BJ (cell line): ENCODE data around the gene PRR4. TPM values are rescaled to one million over a fixed set of nuclear protein-coding genes. Genes with fewer than 3 reads are reported as not detected.

Experiments used
- CTCF ChIA-PET: fragments of 350-600 bp; formaldehyde crosslinking; extraction: SDS; loops from one replicate; lab custom pipeline; 2021; ENCODE audit warnings: antibody characterized with exemption, inconsistent platforms; lab: Yijun Ruan, JAX
- POLR2A ChIA-PET: fragments of 300-600 bp; sonication (Branson Sonifier 250); formaldehyde crosslinking; extraction: SDS; loops from one replicate; lab custom pipeline; 2021; ENCODE audit warnings: antibody characterized with exemption; lab: Charles Lee
- DNase-seq: peaks from one replicate; pipeline ENCODE4 v3.0.0-alpha.2; 2011; ENCODE audit warnings: low read depth
- H3K27me3 ChIP-seq: 2 replicates; pipeline ENCODE4 v1.6.0; 2011; ENCODE audit warnings: low read length; ENCODE audit not compliant: control insufficient read depth, insufficient read depth
- H3K36me3 ChIP-seq: 2 replicates; pipeline ENCODE4 v1.5.1; 2011; ENCODE audit warnings: low read length; ENCODE audit not compliant: control insufficient read depth, insufficient read depth
- H3K4me3 ChIP-seq: 2 replicates; pipeline ENCODE4 v1.5.1; 2011; ENCODE audit warnings: low read depth, mild to moderate bottlenecking, control low read depth, low read length
- CTCF ChIP-seq: IDR thresholded peaks from 2 replicates; pipeline ENCODE4 v1.5.1; 2011; ENCODE audit warnings: low read depth, mild to moderate bottlenecking, control low read depth, inconsistent platforms, low read length, moderate library complexity; ENCODE audit not compliant: insufficient read depth
- polyA minus RNA-seq: library from RNA; depleted of rRNA, polyadenylated mRNA; stranded (reverse); fragments of >200 nt; gene quantifications from 2 replicates; pipeline ENCODE4 v1.2.3, GENCODE V29; 2011; rRNA and poly(A)+ RNA removed
- polyA plus RNA-seq: library from polyadenylated mRNA; depleted of rRNA; stranded (reverse); fragments of >200 nt; gene quantifications from 2 replicates; pipeline ENCODE4 v1.2.3, GENCODE V29; 2011; rRNA removed

The PRR4 gene, protein sequence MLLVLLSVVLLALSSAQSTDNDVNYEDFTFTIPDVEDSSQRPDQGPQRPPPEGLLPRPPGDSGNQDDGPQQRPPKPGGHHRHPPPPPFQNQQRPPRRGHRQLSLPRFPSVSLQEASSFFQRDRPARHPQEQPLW
- polyA plus RNA-seq (2.6 and 4.2 TPM in 2 replicates), polyA minus RNA-seq (4.9 and 6.4 TPM in 2 replicates)

GRCh38 chr12:10849425-10849878, at the start of gene PRR4:
PRR4 (minus strand) TSS chr12:10849475; CDS start chr12:10849437, 38 bp downstream.
- Histone ChIP-seq H3K4me3 (no peak within 1 kb of the TSS), H3K36me3 (peaks cover 1% of the 10 kb centered on the region; the same call in 1 of the 2 replicates), H3K27me3 (no peaks in the 10 kb centered on the region)
- TF ChIP-seq CTCF, result no peak
- POLR2A ChIA-PET, result no interaction called here
- no peak for DNase-seq
- CTCF ChIA-PET, result interaction anchor here (1.1 kb wide), 1 partner anchor 11 kb away, joined by 3 read pairs; no protein-coding TSS in a partner anchor

DNA sequence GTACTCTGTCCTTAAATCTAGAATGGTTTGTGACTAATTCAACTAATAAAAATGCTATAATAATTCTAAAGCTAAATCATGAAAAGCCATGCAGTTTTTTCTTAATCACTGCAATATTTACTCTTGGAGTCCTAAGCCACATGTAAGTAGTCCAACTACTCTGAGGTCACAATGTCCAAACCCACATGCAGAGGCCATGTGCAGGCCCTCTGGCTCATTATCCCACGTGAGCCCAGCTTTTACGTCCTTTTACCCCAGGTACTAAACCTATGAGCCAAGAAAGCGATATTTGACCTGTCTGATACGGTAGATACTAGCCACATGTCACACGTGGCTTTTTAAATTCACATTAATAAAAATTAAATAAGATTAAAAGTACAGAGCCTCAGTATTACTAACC, 47.6 kb upstream of the PRR4 start:
- H3K27me3 ChIP-seq, result no peaks in the 10 kb centered on the region
- no peak for DNase-seq
- H3K36me3 ChIP-seq, result no peaks in the 10 kb centered on the region
- ChIA-PET CTCF (no interaction called here), POLR2A (no interaction called here)
- TF ChIP-seq CTCF, result no peak
- H3K4me3 ChIP-seq, result no peak overlapping the region

DNA sequence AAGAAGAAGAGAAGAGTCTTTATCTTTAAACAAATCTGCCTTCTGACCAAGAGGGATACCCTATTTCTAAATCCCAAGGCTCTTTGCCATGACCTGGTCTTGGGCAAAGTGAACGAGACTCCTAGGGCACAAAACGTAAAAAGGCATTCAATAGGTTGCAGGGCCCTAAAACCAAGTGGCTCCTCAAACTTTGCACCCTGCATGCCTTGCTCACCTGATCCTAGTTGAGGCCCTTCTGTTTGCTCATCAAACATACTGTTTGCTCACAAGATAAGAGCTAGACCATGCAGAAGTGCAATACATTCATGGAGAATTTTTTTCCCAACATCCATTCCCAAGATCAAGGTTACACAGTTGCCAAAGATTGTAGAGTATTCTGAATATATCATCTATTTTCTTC, 42.7 kb upstream of the PRR4 start:
- DNase-seq, result no peak
- Histone ChIP-seq H3K4me3 (no peak overlapping the region), H3K27me3 (no peaks in the 10 kb centered on the region), H3K36me3 (no peaks in the 10 kb centered on the region)
- ChIA-PET POLR2A (no interaction called here), CTCF (interaction anchor here (2.0 kb wide), 1 partner anchor 15 kb away, joined by 4 read pairs; no protein-coding TSS in a partner anchor)
- TF ChIP-seq CTCF, result no peak

- H3K27me3 ChIP-seq, result no peaks in the 10 kb centered on the region
- ChIA-PET CTCF (no interaction called here), POLR2A (no interaction called here)
- DNase-seq, result no peak
- H3K4me3 ChIP-seq, result no peak overlapping the region
- H3K36me3 ChIP-seq, result no peaks in the 10 kb centered on the region
- no peak for TF ChIP-seq CTCF
Observed at GRCh38 chr12:10889226-10889625, 40.0 kb upstream of the PRR4 start.

GRCh38 chr12:10884086-10884725, 34.9 kb upstream of the PRR4 start, which contains the start of gene PRH1:
PRH1 (minus strand) TSS chr12:10884255; CDS start chr12:10884217, 38 bp downstream.
- no peak for TF ChIP-seq CTCF
- no peaks in the 10 kb centered on the region for H3K27me3 ChIP-seq
- H3K4me3 ChIP-seq, result no peak within 1 kb of the TSS
- ChIA-PET POLR2A (no interaction called here), CTCF (no interaction called here)
- 0 out of 2 replicates have a peak, but pooled peaks cover 2% of the 10 kb centered on the region for H3K36me3 ChIP-seq
- no peak for DNase-seq
